Measurements from ENCODE around the gene KREMEN1.
"Not testable (repeated sequence)": the region's sequence is repeated elsewhere in the genome, so short reads cannot be mapped to it uniquely, and the experiment has no call there.

KREMEN1 gene

GRCh38 chr22:29103121-29103520 is 30.3 kb downstream of the KREMEN1 start:
- no peak for DNase-seq (ENCODE audit: low spot score)

- DNase-seq (ENCODE audit: low spot score): no peak
Measured at GRCh38 chr22:29105468-29105867, 32.6 kb downstream of the KREMEN1 start.

- no peak for DNase-seq (ENCODE audit: low spot score)
Measured at GRCh38 chr22:29106839-29107238, 34.0 kb downstream of the KREMEN1 start.

GRCh38 chr22:29108137-29108536 is 35.3 kb downstream of the KREMEN1 start:
- peak; percentile 74 for DNase-seq (ENCODE audit: low spot score)

GRCh38 chr22:29109822-29110221 is 37.0 kb downstream of the KREMEN1 start:
- DNase-seq (ENCODE audit: low spot score): no peak

- DNase-seq (ENCODE audit: low spot score): no peak
Measured at GRCh38 chr22:29110946-29111345, 38.1 kb downstream of the KREMEN1 start.

GRCh38 chr22:29112121-29112520 is 39.3 kb downstream of the KREMEN1 start:
- no peak for DNase-seq (ENCODE audit: low spot score)

GRCh38 chr22:29112681-29113080 is 39.8 kb downstream of the KREMEN1 start:
- DNase-seq (ENCODE audit: low spot score): peak; percentile 69

GRCh38 chr22:29113319-29113718 is 40.5 kb downstream of the KREMEN1 start:
- DNase-seq (ENCODE audit: low spot score): no peak

GRCh38 chr22:29114392-29114791 is 41.6 kb downstream of the KREMEN1 start:
- DNase-seq (ENCODE audit: low spot score): no peak

- no peak for DNase-seq (ENCODE audit: low spot score)
Measured at GRCh38 chr22:29115682-29116288, 43.0 kb downstream of the KREMEN1 start.

- DNase-seq (ENCODE audit: low spot score): no peak
Measured at GRCh38 chr22:29116397-29117123, 43.7 kb downstream of the KREMEN1 start.

GRCh38 chr22:29117799-29118477 is 45.1 kb downstream of the KREMEN1 start:
- DNase-seq (ENCODE audit: low spot score): no peak

- not testable (repeated sequence) for DNase-seq (ENCODE audit: low spot score)
Measured at GRCh38 chr22:29120098-29120912, 47.5 kb downstream of the KREMEN1 start.

GRCh38 chr22:29121124-29121523 is 48.3 kb downstream of the KREMEN1 start:
- no peak for DNase-seq (ENCODE audit: low spot score)

GRCh38 chr22:29122041-29122440 is 49.2 kb downstream of the KREMEN1 start:
- no peak for DNase-seq (ENCODE audit: low spot score)

- no peak for DNase-seq (ENCODE audit: low spot score)
Measured at GRCh38 chr22:29124777-29125442, 52.1 kb downstream of the KREMEN1 start.

- no peak for DNase-seq (ENCODE audit: low spot score)
Measured at GRCh38 chr22:29125443-29125778, 52.6 kb downstream of the KREMEN1 start.

GRCh38 chr22:29125844-29126243 is 53.0 kb downstream of the KREMEN1 start:
- no peak for DNase-seq (ENCODE audit: low spot score)

- DNase-seq (ENCODE audit: low spot score): no peak
Measured at GRCh38 chr22:29126670-29127395, 54.0 kb downstream of the KREMEN1 start.

All from AG20443 (cell line).